Measurements from ENCODE around the gene NDUFS5. TPM values are rescaled to one million over a fixed set of nuclear protein-coding genes. Genes with fewer than 3 reads are reported as not detected.

Gene NDUFS5
- polyA plus RNA-seq, 1 of the 3 experiments (the other 2 are of a cell fraction), result 881 TPM

GRCh38 chr1:39043513-39043912 is 17.4 kb downstream of the NDUFS5 start:
- TF ChIP-seq RAD21 (IDR thresholded peaks at IDR 0.05; ENCODE audit: low read length), result no peak
- no peak for TF ChIP-seq ELF1 (IDR thresholded peaks at IDR 0.05)
- TF ChIP-seq GATA2 (CRISPR knock-in tag; IDR thresholded peaks at IDR 0.05), result no peak
- TF ChIP-seq GABPA (IDR thresholded peaks at IDR 0.05; ENCODE audit: low read depth), result no peak
- TF ChIP-seq SMC3 (IDR thresholded peaks at IDR 0.05; ENCODE audit: low read depth, low read length), result no peak
- TF ChIP-seq FOSL2 (IDR thresholded peaks at IDR 0.05; ENCODE audit: borderline replicate concordance, low read depth), result no peak
- no peak for TF ChIP-seq RCOR1 (IDR thresholded peaks at IDR 0.05; ENCODE audit: low read length)
- no peak for TF ChIP-seq MEF2A (IDR thresholded peaks at IDR 0.05; ENCODE audit: borderline replicate concordance, low read depth)
- TF ChIP-seq YY1 (IDR thresholded peaks at IDR 0.05; ENCODE audit: low read depth), result no peak
- TF ChIP-seq POLR2AphosphoS5 (IDR thresholded peaks at IDR 0.05; ENCODE audit: low read depth, low read length), result no peak
- no peak for TF ChIP-seq RFX5 (IDR thresholded peaks at IDR 0.05; ENCODE audit: low read length)
- TF ChIP-seq REST (IDR thresholded peaks at IDR 0.05; ENCODE audit: low read depth, low read length), result no peak
- TF ChIP-seq FOXM1 (IDR thresholded peaks at IDR 0.05; ENCODE audit: low read depth), result no peak
- no peak for TF ChIP-seq IRF3 (IDR thresholded peaks at IDR 0.05; ENCODE audit: low read depth, low read length)
- TF ChIP-seq CTCF (IDR thresholded peaks at IDR 0.05), result no peak
- no peak for TF ChIP-seq EP300 (IDR thresholded peaks at IDR 0.05; ENCODE audit: borderline replicate concordance in 1 of 2, low read depth in 1 of 2, low read length in 1 of 2)
- TF ChIP-seq PBX3 (IDR thresholded peaks at IDR 0.05), result no peak
- CTCF ChIA-PET, result no interaction called here
- Histone ChIP-seq H3K79me2 (ENCODE audit: insufficient read depth) (no peaks in the 10 kb centered on the region), H2AFZ (ENCODE audit: low read depth) (no peak overlapping the region), H3K9me3 (no peaks in the 10 kb centered on the region), H3K4me1 (ENCODE audit: control insufficient read depth in 1 of 2, insufficient read depth in 2 of 2, low read depth in 1 of 2, low read length in 1 of 2) (0 out of 4 replicates have a peak, but pooled peaks cover 0 to 11% of the 10 kb centered on the region in 2 experiments), H3F3A (replicated peaks; ENCODE audit: insufficient read depth) (peaks cover 21% of the 10 kb centered on the region), H3K9ac (no peak overlapping the region), H3K27ac (ENCODE audit: low read depth in 2 of 2, low read length in 1 of 2) (no peak overlapping the region), H3K27me3 (ENCODE audit: insufficient read depth) (no peaks in the 10 kb centered on the region), H3K4me3 (ENCODE audit: low read depth in 2 of 2, low read length in 1 of 2) (no peak overlapping the region), H3K9me2 (no peaks in the 10 kb centered on the region), H3K4me2 (no peak overlapping the region), H3K36me3 (replicated peaks in 1 of 2; ENCODE audit: control insufficient read depth in 1 of 2, insufficient read depth in 2 of 2, low read length in 1 of 2) (peaks cover 3 to 23% of the 10 kb centered on the region in 2 experiments), H4K20me1 (ENCODE audit: insufficient read depth) (no peaks in the 10 kb centered on the region)
- WGBS (ENCODE audit: low lambda C conversion rate), result 97% methylated on average over 3 of the region's 3 CpGs
- POLR2A ChIA-PET, result no interaction called here
- no peak for DNase-seq

All from SK-N-SH (cell line).